HEK293T (cell line): ENCODE results near the gene SORCS3.

ENCODE experiments used
- CTCF ChIA-PET: fragments of 350-600 bp; formaldehyde crosslinking; extraction: SDS; loops from one replicate; lab custom pipeline; 2021; ENCODE audit warnings: antibody characterized with exemption, inconsistent platforms; lab: Yijun Ruan, JAX
- POLR2A ChIA-PET: fragments of 350-600 bp; formaldehyde crosslinking; extraction: SDS; loops from one replicate; lab custom pipeline; 2020; ENCODE audit warnings: antibody characterized with exemption, inconsistent platforms; lab: Yijun Ruan, JAX
- DNase-seq: peaks from one replicate; pipeline ENCODE4 v3.0.0; 2012; ENCODE audit warnings: mixed read lengths; ENCODE audit errors: extremely low spot score
- ARNT ChIP-seq: fragments of 450-650 bp; IDR thresholded peaks from 2 replicates; pipeline ENCODE4 v1.6.1; 2017; ENCODE audit warnings: mild to moderate bottlenecking
- BHLHE40 ChIP-seq: fragments of 450-650 bp; IDR thresholded peaks from 2 replicates; pipeline ENCODE4 v1.6.1; 2016; ENCODE audit warnings: mild to moderate bottlenecking, moderate library complexity, borderline replicate concordance
- CTBP1 ChIP-seq: fragments of 450-650 bp; IDR thresholded peaks from 2 replicates; pipeline ENCODE4 v1.6.1; 2016; ENCODE audit warnings: borderline replicate concordance
- ELF4 ChIP-seq: fragments of 450-650 bp; IDR thresholded peaks from 2 replicates; pipeline ENCODE4 v1.6.1; 2017; ENCODE audit warnings: antibody characterized with exemption
- FOXA1 ChIP-seq: fragments of 450-650 bp; IDR thresholded peaks from 2 replicates; pipeline ENCODE4 v1.6.1; 2016; ENCODE audit warnings: mild to moderate bottlenecking
- FOXK2 ChIP-seq: fragments of 450-650 bp; IDR thresholded peaks from 2 replicates; pipeline ENCODE4 v1.6.1; 2016; ENCODE audit warnings: mild to moderate bottlenecking
- FOXM1 ChIP-seq: fragments of 450-650 bp; IDR thresholded peaks from 2 replicates; pipeline ENCODE4 v1.6.1; 2017; ENCODE audit warnings: mild to moderate bottlenecking, borderline replicate concordance
- HDGF ChIP-seq: fragments of 450-650 bp; IDR thresholded peaks from 2 replicates; pipeline ENCODE4 v1.6.1; 2017; ENCODE audit warnings: antibody characterized with exemption, borderline replicate concordance
- L3MBTL2 ChIP-seq: fragments of 450-650 bp; conservative IDR thresholded peaks from 2 replicates; pipeline ENCODE4 v1.6.1; 2016; ENCODE audit warnings: mild to moderate bottlenecking
- LEF1 ChIP-seq: fragments of 450-650 bp; IDR thresholded peaks from 2 replicates; pipeline ENCODE4 v1.6.1; 2017; ENCODE audit warnings: mild to moderate bottlenecking, borderline replicate concordance
- NFRKB ChIP-seq: fragments of 450-650 bp; IDR thresholded peaks from 2 replicates; pipeline ENCODE4 v1.6.1; 2016; ENCODE audit warnings: mild to moderate bottlenecking, moderate library complexity
- SP1 ChIP-seq: fragments of 450-650 bp; IDR thresholded peaks from 2 replicates; pipeline ENCODE4 v1.6.1; 2017
- SUZ12 ChIP-seq: fragments of 450-650 bp; IDR thresholded peaks from 2 replicates; pipeline ENCODE4 v1.6.1; 2016; ENCODE audit warnings: mild to moderate bottlenecking
- TARDBP ChIP-seq: fragments of 450-650 bp; IDR thresholded peaks from 2 replicates; pipeline ENCODE4 v1.6.1; 2016
- ZNF384 ChIP-seq: fragments of 450-650 bp; IDR thresholded peaks from 2 replicates; pipeline ENCODE4 v1.6.1; 2016
- TF ChIP-seq, protein P1 (sequence below): fragments of 450-650 bp; IDR thresholded peaks from 2 replicates; pipeline ENCODE4 v1.6.1; 2016

The SORCS3 gene

DNA sequence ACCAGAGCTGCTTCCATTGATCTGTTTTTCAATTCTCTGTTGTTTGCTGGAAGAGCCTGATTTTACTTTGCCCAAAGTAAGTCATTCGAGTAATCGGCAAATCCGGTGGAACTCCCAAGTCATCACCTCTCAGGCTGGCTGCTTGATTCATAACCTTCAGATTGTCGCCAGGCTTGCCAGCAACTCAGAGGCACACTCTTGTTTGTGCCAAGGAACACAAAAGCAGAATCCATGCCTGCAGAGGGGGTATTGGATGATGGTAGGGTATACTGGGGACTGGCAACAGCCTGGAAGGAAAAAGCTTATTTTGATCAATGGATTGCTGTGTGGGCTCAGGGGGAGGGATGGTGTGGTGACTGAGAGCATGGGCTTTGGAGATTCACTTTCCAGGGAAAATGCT lies 542.4 kb downstream of the SORCS3 start:
- no peak for DNase-seq
- CTCF ChIA-PET, result no interaction called here
- no peak for TF ChIP-seq SUZ12
- no peak for TF ChIP-seq BHLHE40
- no peak for TF ChIP-seq ZNF384
- no peak for TF ChIP-seq HDGF
- no peak for TF ChIP-seq FOXK2
- no peak for TF ChIP-seq CTBP1
- no peak for TF ChIP-seq FOXA1
- TF ChIP-seq TARDBP, result no peak
- TF ChIP-seq FOXM1, result no peak
- TF ChIP-seq NFRKB, result no peak
- no peak for TF ChIP-seq SP1
- POLR2A ChIA-PET, result no interaction called here

- ChIA-PET CTCF (no interaction called here), POLR2A (no interaction called here)
- no peak for DNase-seq
- no peak for TF ChIP-seq NFRKB
- no peak for TF ChIP-seq SUZ12
- no peak for TF ChIP-seq HDGF
- TF ChIP-seq SP1, result no peak
Measured at GRCh38 chr10:105185161-105185560, 544.1 kb downstream of the SORCS3 start.

- DNase-seq, result no peak
- ChIA-PET POLR2A (no interaction called here), CTCF (no interaction called here)
- TF ChIP-seq HDGF (no peak), FOXK2 (no peak), SP1 (no peak), SUZ12 (no peak), TARDBP (no peak), NFRKB (no peak), L3MBTL2 (no peak)
Measured at GRCh38 chr10:105187243-105187642, 546.2 kb downstream of the SORCS3 start.

- POLR2A ChIA-PET, result no interaction called here
- no peak for TF ChIP-seq LEF1
- TF ChIP-seq SUZ12, result no peak
- no peak for TF ChIP-seq ZNF384
- TF ChIP-seq TARDBP, result no peak
- TF ChIP-seq, protein P1, sequence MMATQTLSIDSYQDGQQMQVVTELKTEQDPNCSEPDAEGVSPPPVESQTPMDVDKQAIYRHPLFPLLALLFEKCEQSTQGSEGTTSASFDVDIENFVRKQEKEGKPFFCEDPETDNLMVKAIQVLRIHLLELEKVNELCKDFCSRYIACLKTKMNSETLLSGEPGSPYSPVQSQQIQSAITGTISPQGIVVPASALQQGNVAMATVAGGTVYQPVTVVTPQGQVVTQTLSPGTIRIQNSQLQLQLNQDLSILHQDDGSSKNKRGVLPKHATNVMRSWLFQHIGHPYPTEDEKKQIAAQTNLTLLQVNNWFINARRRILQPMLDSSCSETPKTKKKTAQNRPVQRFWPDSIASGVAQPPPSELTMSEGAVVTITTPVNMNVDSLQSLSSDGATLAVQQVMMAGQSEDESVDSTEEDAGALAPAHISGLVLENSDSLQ, result no peak
- TF ChIP-seq HDGF, result no peak
- no peak for TF ChIP-seq BHLHE40
- TF ChIP-seq FOXA1, result no peak
- TF ChIP-seq SP1, result no peak
- TF ChIP-seq NFRKB, result no peak
- no peak for TF ChIP-seq FOXK2
- TF ChIP-seq L3MBTL2, result no peak
- TF ChIP-seq ARNT, result no peak
- CTCF ChIA-PET, result no interaction called here
- DNase-seq, result no peak
Measured at GRCh38 chr10:105188737-105189462, 547.8 kb downstream of the SORCS3 start.

DNA sequence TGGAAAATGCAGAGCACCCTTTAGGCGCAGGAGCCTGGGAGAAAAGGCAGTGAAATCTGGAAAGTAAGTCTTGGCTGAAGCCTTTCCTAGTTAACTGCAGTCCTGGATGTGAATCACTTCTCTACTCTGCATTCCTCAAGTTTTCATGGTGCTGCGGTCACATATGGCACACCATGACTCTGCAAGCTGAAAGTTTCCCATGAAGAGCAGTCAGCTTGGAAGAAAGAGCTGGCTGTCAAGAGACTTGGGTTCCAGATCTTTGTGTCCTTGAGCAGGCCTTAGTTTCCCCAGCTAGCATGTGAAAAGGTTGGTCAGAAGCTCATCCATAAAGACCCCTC lies 548.3 kb downstream of the SORCS3 start:
- CTCF ChIA-PET, result no interaction called here
- DNase-seq, result no peak
- TF ChIP-seq ARNT (no peak), FOXM1 (no peak), NFRKB (no peak), HDGF (no peak), TARDBP (no peak), BHLHE40 (no peak)
- TF ChIP-seq, protein P1, result no peak
- POLR2A ChIA-PET, result no interaction called here

DNA sequence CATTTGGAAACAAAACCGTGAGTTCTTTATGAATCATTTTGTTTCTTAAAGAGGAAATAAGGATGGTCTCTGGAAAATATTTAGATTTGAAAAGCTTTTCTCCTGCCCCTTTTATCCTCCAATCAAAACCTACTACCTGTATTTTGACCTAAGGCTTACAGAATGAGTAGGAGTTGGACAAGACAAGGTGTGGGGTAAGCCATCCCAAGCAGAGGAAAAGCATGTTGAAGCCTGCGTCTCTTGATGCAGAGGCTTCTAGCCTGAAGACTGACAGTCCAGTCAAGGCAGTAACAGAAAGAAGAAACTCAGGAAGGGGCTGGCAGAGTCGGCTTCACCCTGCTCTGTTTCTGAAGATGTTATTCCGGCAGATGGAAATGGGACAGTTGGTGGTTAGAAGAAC lies 551.1 kb downstream of the SORCS3 start:
- DNase-seq, result no peak
- ChIA-PET POLR2A (no interaction called here), CTCF (no interaction called here)
- TF ChIP-seq HDGF, result no peak
- TF ChIP-seq ELF4, result no peak
- TF ChIP-seq SP1, result no peak
- TF ChIP-seq CTBP1, result no peak
- no peak for TF ChIP-seq LEF1
- TF ChIP-seq FOXK2, result no peak
- TF ChIP-seq, protein P1, result no peak

DNA sequence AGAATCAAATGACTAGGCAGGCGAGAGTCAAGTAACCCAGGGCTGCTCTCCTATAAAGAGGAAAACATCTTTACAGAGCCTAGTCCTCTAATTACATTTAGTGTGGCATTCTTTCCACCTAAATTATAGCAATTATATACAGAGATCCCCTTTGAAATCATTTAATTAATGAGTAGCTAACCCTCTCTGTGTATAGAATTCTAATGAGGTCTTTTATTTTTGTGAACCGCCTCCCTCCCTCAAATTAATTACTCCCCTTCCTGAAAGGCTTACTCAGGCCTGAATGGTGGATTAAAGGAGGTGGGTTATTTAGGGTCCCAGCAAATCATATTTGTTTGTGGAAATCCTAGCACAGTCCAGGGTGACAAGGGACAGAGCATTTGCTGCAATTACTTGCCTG lies 551.8 kb downstream of the SORCS3 start:
- CTCF ChIA-PET, result no interaction called here
- DNase-seq, result no peak

More for the DNA sequence above, 551.8 kb downstream of the SORCS3 start:
- no peak for TF ChIP-seq NFRKB
- no peak for TF ChIP-seq TARDBP
- TF ChIP-seq HDGF, result no peak
- TF ChIP-seq SUZ12, result no peak
- no peak for TF ChIP-seq ZNF384
- no peak for TF ChIP-seq LEF1
- TF ChIP-seq L3MBTL2, result no peak
- no peak for TF ChIP-seq CTBP1
- TF ChIP-seq ARNT, result no peak
- TF ChIP-seq, protein P1, result no peak
- POLR2A ChIA-PET, result no interaction called here
